Measurements from ENCODE around the gene ANKRD27. TPM values are rescaled to one million over a fixed set of nuclear protein-coding genes. Genes with fewer than 3 reads are reported as not detected.
"Not testable (repeated sequence)": the region's sequence is repeated elsewhere in the genome, so short reads cannot be mapped to it uniquely, and the experiment has no call there.

Gene ANKRD27
- polyA plus RNA-seq, 1 experiment = 25.7 TPM

- H3K36me3 ChIP-seq (ENCODE audit: control insufficient read depth, insufficient read depth, low read length) = peaks cover 1% of the 10 kb centered on the region
- H3K4me3 ChIP-seq (ENCODE audit: low read depth, low read length) = peak overlapping the region; percentile 62
- no peak for DNase-seq (ENCODE audit: low read depth)
- ChIA-PET CTCF (interaction anchor here (0.8 to 1.9 kb wide), 3 partner anchors 11 to 240 kb away, joined by 3 to 7 read pairs (median 4); no protein-coding TSS in a partner anchor), POLR2A (no interaction called here)
- no peak for TF ChIP-seq CTCF (IDR thresholded peaks at IDR 0.05; ENCODE audit: insufficient read depth, low read depth, low read length)
- H3K27me3 ChIP-seq (ENCODE audit: control insufficient read depth, insufficient read depth, low read length) = peaks cover 2% of the 10 kb centered on the region; the same call in 1 of the 2 replicates
Measured at GRCh38 chr19:32580353-32580900, 94.6 kb downstream of the ANKRD27 start.

GRCh38 chr19:32576790-32577189 is 98.2 kb downstream of the ANKRD27 start:
- POLR2A ChIA-PET = no interaction called here
- CTCF ChIA-PET = no interaction called here

GRCh38 chr19:32573492-32573794 is 101.5 kb downstream of the ANKRD27 start:
- Histone ChIP-seq H3K4me3 (ENCODE audit: low read depth, low read length) (no peak overlapping the region), H3K27me3 (ENCODE audit: control insufficient read depth, insufficient read depth, low read length) (peaks cover 2% of the 10 kb centered on the region; the same call in 1 of the 2 replicates), H3K36me3 (ENCODE audit: control insufficient read depth, insufficient read depth, low read length) (no peaks in the 10 kb centered on the region)
- ChIA-PET CTCF (interaction anchor here (0.6 to 4.4 kb wide), 5 partner anchors 55 to 286 kb away, joined by 3 to 43 read pairs (median 4); no protein-coding TSS in a partner anchor), POLR2A (no interaction called here)
- TF ChIP-seq CTCF (IDR thresholded peaks at IDR 0.05; ENCODE audit: insufficient read depth, low read depth, low read length) = no peak
- DNase-seq (ENCODE audit: low read depth) = no peak

More at GRCh38 chr19:32576790-32577189, 98.2 kb downstream of the ANKRD27 start:
- Histone ChIP-seq H3K27me3 (ENCODE audit: control insufficient read depth, insufficient read depth, low read length) (peaks cover 2% of the 10 kb centered on the region; the same call in 1 of the 2 replicates), H3K36me3 (ENCODE audit: control insufficient read depth, insufficient read depth, low read length) (no peaks in the 10 kb centered on the region), H3K4me3 (ENCODE audit: low read depth, low read length) (no peak overlapping the region)
- DNase-seq (ENCODE audit: low read depth) = no peak
- no peak for TF ChIP-seq CTCF (IDR thresholded peaks at IDR 0.05; ENCODE audit: insufficient read depth, low read depth, low read length)

- H3K36me3 ChIP-seq (ENCODE audit: control insufficient read depth, insufficient read depth, low read length); H3K27me3 ChIP-seq (ENCODE audit: control insufficient read depth, insufficient read depth, low read length); DNase-seq (ENCODE audit: low read depth); POLR2A ChIA-PET; H3K4me3 ChIP-seq (ENCODE audit: low read depth, low read length): not testable (repeated sequence)
- CTCF ChIA-PET = interaction anchor here (0.6 to 4.4 kb wide), 7 partner anchors 54 to 285 kb away, joined by 3 to 43 read pairs (median 4); no protein-coding TSS in a partner anchor
Measured at GRCh38 chr19:32572700-32573491, 102.1 kb downstream of the ANKRD27 start.

- DNase-seq (ENCODE audit: low read depth); H3K36me3 ChIP-seq (ENCODE audit: control insufficient read depth, insufficient read depth, low read length); H3K27me3 ChIP-seq (ENCODE audit: control insufficient read depth, insufficient read depth, low read length); POLR2A ChIA-PET; H3K4me3 ChIP-seq (ENCODE audit: low read depth, low read length): not testable (repeated sequence)
- CTCF ChIA-PET = interaction anchor here (0.6 to 4.4 kb wide), 7 partner anchors 8 to 284 kb away, joined by 3 to 43 read pairs (median 4); no protein-coding TSS in a partner anchor
Measured at GRCh38 chr19:32571471-32572075, 103.4 kb downstream of the ANKRD27 start.
